Activated gamma-delta T cell treated with anti-CD3 and anti-CD28 coated beads, Interleukin-2, amount 50 U/mL, for 16 hours (primary cell): ENCODE measurements around the gene HNMT.
"Not testable (repeated sequence)": the region's sequence is repeated elsewhere in the genome, so short reads cannot be mapped to it uniquely, and the experiment has no call there.

Experiments
- DNase-seq: peaks from one replicate; pipeline ENCODE4 v3.0.0-alpha.2; 2020; ENCODE audit warnings: low read depth

The HNMT gene

GRCh38 chr2:137975280-137976271 lies 11.3 kb downstream of the HNMT start:
- DNase-seq = no peak

DNA sequence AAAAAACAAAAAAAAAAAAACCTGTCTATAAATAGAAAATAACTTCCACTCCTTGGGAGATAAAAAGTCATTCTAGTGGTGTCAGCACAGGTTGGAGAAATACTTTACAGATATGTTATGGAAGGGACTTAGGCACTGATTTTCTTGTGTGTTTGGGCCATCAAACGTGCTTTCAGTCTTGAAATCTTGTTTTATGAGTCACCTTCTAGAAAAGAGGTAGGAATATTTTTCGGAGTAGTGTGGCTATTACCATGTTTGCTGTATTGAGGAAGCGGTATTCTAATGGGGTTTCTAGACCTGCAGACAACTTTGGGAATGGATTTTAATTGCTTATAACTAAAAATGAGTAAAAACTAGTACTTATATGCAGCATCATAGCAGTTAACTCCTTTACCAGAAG lies 12.0 kb downstream of the HNMT start:
- DNase-seq = no peak

DNA sequence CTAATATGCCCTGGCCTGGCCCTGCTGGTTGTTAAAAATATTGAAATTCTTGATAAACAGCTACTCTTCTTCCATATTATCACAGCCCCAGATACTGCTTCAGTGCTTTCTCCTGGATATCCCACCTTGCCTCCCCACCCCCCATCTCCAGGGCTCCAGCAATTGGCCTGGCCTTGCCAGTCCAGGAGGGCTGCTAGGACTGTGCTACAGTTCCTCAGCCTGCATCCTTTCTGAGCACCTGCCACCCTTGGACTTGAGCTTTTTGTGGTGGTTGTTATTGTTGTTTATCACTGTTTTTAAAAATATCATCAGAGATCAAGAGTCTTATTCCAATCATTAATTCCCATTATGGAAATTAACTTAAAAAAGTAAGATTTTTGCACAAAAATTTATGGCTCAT lies 13.5 kb downstream of the HNMT start:
- DNase-seq = no peak

DNA sequence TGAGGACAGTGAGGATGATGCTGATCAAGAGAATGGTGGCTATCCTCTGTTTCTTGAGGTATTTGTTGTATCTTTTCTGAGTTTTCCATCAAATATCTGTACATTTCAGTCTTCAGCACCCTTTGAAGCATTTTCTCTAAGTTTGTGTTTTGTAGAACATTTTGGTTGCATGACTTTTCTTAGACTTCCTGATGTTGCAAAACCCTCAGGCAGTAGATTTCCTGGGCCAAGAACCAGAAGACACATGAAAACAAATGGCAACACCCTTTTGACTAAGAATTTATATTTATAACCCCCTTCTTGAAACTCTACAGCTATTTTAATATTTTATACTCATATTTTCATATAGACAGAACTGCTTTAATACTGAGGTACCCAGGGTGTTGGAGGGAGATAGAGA lies 16.2 kb downstream of the HNMT start:
- DNase-seq = no peak

- no peak for DNase-seq
Measured at GRCh38 chr2:137981112-137981656, 16.9 kb downstream of the HNMT start.

GRCh38 chr2:137983581-137983980 lies 19.3 kb downstream of the HNMT start:
- DNase-seq = no peak

GRCh38 chr2:137986268-137986667 lies 22.0 kb downstream of the HNMT start:
- DNase-seq = no peak

- DNase-seq = no peak
Measured at GRCh38 chr2:137987011-137987410, 22.7 kb downstream of the HNMT start.

DNA sequence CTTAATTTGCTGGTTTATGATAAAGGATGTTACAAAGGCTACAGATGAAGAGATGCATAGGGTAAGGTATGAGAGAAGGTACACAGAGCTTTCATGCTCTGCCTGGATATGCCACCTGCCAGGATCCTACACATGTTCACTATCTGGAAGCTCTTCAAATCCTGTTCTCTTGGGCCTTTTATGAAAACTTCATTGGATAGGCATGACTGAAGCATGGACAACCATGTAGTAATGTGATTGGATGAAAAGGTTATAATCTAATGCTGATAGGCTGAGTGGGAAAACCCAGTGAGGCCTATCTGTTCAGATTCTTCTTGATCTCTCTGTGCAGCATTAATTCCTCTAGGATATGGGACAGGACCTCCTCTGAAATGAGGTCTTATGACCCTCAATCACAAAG lies 26.8 kb downstream of the HNMT start:
- no peak for DNase-seq

GRCh38 chr2:137992039-137992646 lies 27.9 kb downstream of the HNMT start:
- no peak for DNase-seq

GRCh38 chr2:137993715-137994476 lies 29.6 kb downstream of the HNMT start:
- not testable (repeated sequence) for DNase-seq

GRCh38 chr2:137995368-137995767 lies 31.1 kb downstream of the HNMT start:
- DNase-seq = not testable (repeated sequence)

DNA sequence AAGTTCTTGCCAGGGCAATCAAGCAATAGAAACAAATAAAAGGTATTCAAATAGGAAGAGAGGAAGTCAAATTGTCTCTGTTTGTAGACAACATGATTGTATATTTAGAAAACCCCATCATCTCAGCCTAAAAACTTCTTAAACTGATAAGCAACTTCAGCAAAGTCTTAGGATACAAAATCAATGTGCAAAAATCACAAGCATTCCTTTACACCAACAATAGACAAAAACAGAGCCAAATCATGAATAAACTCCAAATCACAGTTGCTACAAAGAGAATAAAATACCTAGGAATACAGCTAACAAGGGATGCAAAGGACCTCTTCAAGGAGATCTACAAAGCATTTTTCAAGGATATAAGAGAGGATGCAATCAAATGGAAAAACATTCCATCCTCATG lies 31.9 kb downstream of the HNMT start:
- DNase-seq = not testable (repeated sequence)

- DNase-seq = no peak
Measured at GRCh38 chr2:137997733-137998132, 33.5 kb downstream of the HNMT start.

DNA sequence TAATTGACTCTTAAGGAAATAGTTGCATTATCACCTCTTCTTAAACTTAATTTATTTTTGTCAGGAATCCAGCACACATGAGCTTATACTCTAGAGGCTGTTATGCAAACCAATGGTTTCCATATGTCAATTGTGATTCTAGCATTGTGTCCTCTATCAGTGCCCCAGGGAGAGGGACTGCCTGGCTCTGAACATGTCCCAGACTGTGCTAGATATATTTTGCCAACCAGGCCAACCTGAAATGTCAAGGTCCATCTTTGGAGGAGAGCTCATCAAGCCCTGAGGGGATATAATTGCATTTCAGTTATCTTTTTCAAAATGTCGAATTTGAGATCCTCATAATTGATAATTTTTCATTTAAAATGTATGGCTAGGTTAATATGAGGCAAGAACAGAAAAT lies 34.2 kb downstream of the HNMT start:
- DNase-seq = no peak

DNA sequence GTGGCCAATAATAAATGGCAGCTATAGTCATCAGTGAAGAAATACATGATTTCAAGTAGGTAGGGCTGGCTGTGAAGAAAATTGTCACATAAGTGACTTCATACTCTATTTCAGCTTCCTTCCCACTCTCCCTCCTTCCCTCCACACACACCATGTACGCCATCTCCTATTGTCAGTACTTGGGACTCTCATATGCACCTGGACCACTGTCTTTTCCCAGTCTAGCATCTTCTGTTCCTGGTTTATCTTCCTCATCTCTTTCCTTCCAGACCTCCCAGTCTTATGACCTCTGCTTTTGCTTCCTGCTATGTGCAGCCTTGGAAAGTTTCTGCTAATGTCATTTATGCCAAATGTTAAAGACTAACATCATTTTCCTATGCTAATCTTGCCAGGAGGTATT lies 35.0 kb downstream of the HNMT start:
- DNase-seq = no peak

- DNase-seq = no peak
Measured at GRCh38 chr2:138000009-138000408, 35.7 kb downstream of the HNMT start.

DNA sequence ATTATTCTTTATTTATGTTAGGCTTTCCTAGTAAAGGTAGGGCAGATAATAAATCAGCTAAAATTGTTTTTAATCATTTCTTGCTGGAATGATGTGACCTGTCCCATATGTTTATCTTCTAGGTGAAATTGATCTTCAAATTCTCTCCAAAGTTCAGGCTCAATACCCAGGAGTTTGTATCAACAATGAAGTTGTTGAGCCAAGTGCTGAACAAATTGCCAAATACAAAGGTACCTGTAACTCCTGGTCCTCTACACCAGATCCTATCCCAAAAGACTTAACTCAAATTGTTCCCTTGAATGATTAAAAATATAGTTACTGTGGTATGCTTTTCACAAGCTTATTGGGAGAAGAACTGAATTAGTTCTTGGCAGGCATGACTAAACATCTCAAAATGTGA lies 36.5 kb downstream of the HNMT start:
- DNase-seq = no peak

- no peak for DNase-seq
Measured at GRCh38 chr2:138003411-138003810, 39.1 kb downstream of the HNMT start.

GRCh38 chr2:138007431-138007830 lies 43.2 kb downstream of the HNMT start:
- DNase-seq = no peak

DNA sequence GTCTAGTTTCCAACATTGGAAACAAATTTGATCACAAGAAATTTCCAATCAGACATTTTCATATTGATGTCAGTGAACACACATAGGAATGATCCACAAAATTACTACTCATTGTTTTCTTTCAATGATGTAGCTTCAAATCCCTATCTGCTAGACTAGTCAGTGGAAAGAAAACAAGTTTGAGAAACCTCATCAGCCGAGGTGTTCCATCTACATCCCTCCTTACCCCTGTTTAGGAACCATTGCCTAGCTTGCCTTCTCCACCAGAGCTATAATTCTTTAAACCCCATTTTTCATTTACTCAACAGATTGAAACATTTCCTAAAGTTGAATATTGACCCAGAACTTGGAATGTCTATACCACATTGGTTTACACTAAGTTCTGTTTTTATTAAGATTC lies 45.3 kb downstream of the HNMT start:
- no peak for DNase-seq

- no peak for DNase-seq
Measured at GRCh38 chr2:138010890-138011289, 46.6 kb downstream of the HNMT start.
